Stimulated activated CD4-positive, alpha-beta T cell treated with anti-CD3 and anti-CD28 coated beads, Interleukin-4, amount 100 ng/mL, for 4 hours (primary cell): ENCODE results near the gene DDIT4.

Experiments used
- DNase-seq, 2 experiments: peaks; one replicate each; pipeline ENCODE4 v3.0.0-alpha.2; 2020

Gene DDIT4

DNA sequence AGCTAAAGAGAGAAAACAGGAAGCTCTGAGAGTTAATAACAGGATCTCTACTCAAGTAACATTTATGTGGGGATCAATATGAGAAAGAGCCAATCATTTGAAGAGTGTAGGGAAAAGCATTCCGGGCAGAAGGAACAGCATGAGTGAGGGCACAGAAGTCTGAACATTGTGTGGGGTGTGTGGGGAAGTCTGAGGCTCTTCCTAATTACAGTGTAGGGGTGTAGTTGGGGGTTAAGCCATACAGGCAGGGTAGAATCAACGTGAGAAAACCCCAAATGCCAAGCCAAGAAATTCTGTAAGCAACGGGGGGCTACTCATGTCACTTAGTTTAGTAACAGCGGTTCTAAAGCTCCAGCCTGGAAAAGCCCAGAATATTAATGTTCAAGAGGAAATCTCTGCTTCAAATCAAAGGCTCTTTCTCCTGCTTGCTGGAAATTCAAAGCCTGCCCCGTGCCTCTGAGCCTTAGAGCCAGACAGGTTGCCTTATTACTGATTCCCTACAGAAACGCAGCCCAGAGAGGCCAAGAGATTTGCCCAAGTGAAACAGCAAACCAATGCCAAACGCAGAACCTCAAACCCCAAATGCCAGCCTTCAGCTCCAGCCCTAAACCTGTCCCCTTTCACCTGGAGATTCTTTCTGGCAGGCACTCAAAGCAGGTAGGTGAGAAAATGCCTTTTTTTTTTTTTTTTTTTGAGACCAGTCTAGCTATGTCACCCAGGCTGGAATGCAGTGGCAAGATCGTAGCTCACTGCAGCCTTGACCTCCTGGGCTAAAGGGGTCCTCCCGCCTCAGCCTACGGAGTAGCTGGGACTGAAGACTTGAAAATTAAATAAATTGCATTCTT lies 44.9 kb downstream of the DDIT4 start:
- no peak for DNase-seq

- peak; percentile 86 to 88 for DNase-seq
Measured at GRCh38 chr10:72319416-72320254, 45.9 kb downstream of the DDIT4 start.

DNA sequence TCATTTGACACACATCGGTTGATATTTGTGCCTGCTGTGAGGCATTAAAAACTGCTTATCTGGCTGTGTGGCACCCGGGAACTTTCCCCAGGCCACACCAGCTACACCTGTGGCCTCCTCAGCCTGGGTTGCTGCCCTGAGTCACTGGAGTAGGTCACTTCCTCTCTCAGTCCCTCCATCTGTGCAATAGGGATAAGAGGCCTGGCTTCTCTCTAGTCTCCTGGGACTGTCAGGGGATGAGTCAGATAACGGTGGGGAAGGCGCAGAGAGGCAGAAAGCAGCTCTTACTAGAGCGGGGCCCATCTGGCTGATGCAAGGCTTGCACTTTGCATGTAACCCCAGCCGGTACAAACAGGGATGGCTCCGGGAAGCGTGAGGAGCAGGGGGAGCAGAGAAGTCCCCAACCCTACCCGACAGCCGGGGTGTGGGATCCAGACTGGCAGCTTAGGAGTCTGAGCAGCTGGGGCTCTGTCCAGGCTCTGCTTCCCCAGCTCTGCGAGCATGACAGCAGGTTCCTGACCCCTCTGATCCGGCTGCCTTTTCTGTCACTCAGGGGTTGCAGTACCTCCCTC lies 47.0 kb downstream of the DDIT4 start:
- DNase-seq, result peak; percentile 55 to 76

DNA sequence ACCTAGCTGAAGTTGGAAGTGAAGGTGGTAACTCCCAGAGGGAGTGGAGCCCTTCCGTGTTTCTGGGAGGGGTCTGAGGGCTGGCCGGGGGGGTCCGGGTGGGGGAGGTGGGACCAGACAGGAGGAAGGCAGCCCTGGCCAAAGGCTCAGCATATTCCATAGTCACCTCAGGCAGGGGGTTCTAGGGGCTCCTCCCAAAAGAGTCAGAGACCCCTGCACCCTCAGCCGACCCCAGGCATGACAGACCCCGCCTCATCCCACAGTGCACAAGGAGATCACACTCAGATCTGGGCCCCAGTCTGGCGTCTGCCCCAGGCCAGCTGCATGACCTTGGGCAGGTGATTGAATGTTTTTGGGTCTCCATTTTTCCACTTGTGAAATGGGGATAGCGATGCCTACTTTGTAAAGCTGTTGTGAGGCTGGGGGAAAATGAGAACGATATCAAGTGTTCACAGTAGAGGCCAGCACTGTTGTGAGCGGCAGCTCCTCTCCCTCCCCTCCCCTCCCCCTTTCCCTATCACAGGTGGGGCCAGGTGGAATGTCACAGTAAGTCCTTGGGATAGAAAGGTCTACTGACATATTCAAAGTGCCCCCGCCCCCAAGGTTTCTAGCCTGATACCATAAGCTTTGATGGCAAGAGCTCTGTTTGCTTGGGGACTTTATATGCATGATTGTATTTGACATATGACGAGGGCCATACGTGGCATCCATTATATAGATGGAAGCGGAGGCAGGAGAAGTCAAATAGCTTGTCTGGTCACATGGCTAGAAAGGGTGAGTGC lies 47.7 kb downstream of the DDIT4 start:
- DNase-seq, result no peak

GRCh38 chr10:72322030-72322279 lies 48.2 kb downstream of the DDIT4 start:
- DNase-seq, result no peak

DNA sequence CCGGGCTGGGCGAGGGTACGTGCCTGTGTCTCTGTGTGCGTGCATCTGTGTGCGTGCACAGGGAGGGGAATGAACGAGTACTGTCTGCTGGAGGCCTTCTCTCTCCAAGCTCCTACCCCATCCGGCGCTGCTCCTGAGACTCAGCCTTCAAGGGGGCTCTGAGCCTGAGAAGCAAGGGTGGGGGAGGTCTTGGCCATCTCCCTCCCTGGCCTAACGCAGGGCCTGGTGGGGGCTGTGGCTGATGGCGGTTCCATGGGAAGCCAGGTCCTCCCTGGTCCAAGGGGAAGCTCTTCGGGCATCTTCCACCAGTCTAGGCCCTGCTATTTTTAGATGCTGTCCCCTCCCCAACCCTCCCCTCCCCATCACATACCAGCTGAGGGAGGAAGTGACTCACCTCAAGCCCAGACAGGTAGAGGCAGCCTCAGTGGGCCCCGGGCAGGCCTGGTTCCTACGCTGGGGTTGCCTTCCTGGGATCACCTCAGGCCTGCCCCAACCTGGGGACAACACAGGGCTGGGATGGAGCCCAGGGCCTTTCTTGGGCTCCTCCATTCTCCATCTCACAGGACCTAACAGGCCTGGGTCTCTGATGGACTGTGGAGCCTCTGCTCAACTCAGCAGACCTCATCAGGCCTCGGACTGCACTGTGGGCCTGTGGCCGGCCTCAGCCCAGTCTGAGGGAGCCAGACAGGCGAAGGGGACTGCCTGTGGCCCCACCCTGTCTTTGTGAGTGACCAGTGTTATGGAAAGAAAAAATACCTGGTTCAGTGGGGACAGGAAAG lies 48.7 kb downstream of the DDIT4 start:
- DNase-seq, result peak in 1 of 2 experiments; percentile 77

- DNase-seq, result no peak
Measured at GRCh38 chr10:72323108-72323749, 49.5 kb downstream of the DDIT4 start.

DNA sequence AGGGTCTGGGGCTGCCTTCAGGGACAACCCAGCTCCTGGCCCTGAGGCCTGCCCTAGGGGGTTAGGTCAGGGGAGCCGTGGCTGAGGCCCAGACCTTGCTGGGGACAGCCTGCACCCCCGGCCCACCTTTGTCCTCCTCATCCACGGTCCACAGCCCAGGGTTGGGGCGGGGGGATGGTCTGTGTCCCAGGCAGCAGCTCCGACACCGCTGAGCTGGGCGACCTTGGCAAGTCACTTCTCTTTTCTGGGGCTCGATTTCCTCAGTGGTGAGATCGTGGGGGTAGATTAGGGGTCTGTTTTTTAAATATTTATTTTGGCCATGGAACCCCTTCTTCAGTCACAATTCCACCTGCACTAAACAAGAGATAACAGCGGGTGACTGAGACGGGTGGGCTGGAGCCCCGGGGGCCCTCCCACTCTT lies 50.1 kb downstream of the DDIT4 start:
- DNase-seq, result no peak
